NCI-H748 (cell line): Measurements from ENCODE around the gene FAM3D.
A peak's percentile ranks its signal among the peaks of the same experiment; 100 is the strongest.

Experiments used
- DNase-seq: peaks from one replicate; lab custom pipeline; 2025; ENCODE audit not compliant: unreplicated experiment; lab: John Stamatoyannopoulos, UW

FAM3D gene

DNA sequence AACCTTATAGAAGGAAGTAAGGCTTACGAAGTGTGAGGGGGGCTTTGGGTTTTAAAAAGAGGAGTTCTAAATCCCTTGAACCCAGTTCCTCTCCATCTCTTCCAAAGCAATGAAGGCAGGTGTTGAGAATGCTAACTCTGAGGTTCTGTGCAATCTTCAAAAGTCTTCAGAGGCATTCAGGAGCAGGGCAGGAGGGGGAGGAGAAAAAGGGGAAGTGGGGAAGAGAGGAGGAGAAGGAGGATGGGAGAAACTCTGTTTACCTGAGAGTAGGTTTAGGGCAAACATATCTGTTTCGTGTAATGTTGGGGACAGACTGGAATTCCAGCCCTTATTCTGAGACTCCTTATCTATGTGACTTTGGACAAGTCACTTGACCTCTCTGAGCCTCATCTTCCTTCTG is 36.9 kb downstream of the FAM3D start:
- no peak for DNase-seq

DNA sequence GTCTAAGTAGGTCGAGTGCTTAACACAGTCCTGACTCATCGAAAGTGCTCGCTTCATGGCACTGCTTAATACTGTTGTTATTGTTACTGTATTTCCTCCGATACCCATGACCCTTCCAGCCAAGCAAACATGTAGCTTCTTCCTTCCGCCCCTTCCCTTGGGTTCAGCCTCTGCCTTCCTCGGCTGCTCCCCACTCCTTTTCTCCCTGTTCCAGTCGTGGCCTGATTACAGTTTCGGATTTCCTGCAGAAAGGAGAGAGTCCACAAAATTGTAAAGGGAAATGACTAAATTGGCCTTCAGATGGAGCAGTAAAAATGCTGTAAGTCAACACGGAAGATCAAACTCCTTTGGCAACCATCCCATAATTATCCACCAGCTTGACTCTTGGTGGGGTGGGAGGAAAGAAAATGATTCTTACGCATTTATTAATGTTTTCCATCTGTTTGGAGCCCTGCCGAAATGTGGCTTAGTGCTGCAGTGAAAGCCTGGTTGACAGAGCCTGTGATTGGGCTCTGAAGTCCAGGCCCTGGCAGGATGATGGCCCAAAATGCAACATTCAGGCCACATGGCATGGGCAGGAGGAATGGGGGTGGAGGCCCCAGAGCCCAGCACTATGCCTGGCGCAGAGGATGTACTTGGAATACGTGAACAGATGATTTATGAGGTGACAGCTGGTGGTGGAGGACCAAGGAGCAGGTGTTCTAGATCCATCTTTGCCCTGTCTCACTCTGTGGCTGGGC is 37.6 kb downstream of the FAM3D start:
- no peak for DNase-seq

DNA sequence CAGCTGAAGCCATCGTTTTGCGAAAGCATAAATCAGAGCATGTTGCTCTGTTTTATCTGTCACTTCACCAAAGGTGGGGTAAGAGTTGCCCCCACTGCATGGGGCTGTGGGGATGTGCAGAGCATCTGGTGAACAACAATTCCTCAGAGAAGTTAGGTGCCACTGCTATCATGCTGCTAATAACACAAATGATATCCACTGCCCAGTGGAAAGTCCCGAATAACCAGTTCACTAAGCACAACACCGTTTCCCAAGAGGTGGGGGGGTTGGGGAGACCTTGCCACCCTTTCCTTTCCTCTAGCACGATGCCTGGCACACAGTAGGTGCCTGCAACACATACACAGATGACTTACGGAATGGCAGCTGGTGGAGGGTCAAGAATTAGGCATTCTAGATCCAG is 38.6 kb downstream of the FAM3D start:
- DNase-seq: no peak

DNA sequence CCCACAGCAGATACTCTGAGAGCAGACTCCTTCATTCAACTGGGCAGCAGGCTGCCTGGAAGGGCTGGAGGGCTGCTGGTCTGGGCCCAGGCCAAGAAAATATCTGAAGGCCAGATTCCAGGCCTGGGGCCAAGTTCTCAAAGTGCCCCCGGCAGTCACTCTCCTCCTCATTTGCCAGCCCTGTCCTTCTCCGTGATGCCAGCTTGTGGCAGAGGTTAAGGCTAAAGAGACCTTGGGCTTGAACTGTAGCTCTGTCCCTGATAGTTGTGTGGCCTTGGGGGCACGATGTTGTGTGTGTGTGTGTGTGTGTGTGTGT is 39.0 kb downstream of the FAM3D start:
- no peak for DNase-seq

DNA sequence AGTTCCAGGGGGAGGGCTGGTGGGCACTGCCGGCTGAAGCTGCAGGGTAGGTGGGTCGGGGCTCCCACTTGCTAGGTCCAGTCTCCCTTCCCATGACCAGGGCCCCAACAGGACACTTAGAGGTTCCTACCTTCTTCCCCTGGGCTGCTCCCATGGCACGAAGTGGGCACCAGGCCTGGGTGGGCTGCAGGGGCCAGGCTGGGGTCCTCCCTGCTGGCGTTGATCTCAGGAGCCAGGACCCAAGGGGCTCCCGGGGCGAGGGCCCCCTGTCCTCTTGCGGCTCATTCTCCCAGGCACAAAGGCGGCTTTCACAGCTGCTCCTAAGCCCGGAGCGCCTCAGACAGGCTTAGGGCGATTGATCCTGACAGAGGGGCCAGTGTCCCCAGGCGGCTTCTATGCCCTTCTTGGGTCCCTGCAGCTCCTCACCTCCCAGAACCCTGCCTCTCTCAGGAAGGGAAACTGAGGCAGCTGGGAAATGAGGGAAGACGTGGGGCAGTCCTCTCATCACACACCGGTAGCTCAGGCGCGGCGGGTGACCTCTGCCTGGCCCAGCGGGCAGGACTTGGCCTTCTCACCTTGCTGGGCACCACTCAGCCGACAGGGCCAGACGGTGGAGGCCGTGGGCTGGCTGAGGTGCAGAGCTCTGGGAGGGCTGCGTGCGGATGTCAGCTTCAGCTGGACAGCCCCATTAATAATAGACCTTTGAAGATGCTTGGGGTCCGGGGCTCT is 39.6 kb downstream of the FAM3D start:
- no peak for DNase-seq

DNA sequence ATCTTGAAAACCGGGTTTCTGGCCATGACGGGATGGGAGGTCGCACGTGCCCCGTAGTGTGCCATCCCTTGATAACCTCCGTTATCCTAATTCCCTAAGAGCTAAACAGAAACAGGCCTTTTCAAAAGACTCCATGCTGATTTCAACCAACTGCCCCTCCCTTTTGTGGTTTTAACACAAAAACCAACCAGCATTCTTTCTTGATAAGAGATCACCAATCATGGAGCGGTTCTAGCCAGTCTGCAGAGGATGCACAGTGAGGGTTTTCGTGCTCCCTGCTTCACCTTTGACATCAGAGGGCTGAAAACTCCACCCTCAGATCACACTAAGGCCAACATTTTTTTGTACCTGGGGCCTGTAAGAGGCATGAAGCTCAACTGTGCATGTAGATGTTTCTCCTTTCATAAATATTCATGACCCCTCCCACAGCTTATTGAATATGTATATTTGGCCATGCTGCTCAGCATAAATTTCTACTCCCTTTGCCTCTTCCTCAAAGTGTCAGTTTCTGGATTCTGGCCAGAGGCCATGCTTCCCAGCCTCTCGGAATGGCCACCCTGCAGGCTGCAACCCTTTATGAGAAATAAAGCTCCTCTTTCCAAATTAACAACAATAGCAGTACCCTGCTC is 41.3 kb downstream of the FAM3D start:
- no peak for DNase-seq

DNA sequence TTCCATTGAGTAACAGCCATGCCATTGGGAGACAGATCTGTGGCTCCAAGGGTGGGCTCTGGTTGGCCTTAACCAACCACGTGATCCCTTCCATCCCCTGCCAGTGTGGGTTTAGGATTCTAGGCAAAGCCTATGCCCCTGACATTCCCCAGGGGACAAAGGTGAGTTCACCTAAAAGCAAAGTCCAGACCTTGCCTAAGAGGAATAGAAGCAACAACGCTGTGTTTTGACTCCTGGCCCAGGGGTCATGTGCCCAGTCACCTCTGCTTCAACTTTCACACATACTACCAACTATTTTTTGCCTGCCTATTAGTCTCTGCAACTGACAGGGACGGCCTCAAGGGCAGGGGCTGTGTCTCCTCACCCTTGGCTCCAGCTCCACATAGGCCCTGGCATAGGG is 42.0 kb downstream of the FAM3D start:
- DNase-seq: no peak

DNA sequence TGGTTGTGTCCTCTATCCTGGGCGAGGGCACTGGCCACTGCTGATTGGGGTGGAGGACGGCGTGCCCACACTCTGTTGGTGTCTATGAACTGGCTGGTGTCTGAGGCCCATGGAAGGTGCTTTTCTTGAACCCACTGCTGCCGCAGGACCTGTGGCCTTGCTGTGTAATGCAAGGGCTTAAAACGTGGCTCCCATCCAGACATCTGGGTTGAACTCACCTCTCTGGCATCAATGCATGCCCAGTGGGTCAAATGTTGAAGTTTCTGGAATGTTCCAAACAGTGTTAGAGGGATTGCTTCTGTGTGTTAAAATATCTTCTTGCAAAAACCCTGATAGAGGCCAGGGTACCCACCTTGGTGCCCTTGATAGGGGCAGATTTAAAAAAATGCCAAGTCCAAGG is 42.6 kb downstream of the FAM3D start:
- DNase-seq: no peak

DNA sequence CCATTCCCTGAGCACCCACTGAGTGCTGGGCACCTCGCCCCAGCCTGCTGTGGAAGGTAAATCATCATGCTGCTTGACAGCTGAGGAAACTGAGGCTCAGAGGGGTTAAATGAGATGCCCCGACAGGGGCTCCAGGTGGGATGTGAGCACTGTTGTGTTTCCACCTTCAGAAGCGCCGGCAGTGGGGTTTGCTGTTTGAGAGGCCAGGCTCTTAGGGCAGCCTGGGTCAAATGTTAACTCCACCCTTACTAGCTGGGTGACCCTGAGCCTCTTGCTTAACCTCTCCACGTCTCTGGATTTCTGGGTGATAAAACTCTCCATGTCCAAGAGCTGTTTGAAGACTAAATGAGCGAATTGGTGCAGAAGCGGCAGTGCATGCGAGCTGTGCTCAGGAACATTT is 43.1 kb downstream of the FAM3D start:
- DNase-seq: no peak

DNA sequence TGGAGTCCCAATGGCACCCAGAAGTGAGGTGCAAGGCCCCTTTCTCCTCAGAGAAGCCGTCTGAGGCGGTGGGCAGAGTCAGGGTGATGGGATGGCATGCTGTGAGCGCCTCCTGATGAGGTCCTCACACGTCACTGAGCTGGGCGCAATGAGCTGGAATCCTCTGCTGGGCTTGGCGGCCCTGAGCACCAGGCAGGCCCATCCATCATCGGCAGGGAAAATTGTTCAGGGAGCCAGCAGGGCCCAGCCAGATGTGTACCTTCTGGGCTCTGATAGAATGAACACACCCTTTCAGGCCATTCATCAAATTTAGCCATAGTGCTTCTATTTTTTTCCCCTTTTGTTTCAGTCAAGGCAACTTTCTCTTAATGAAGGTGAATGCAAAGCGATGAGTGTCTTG is 43.7 kb downstream of the FAM3D start:
- no peak for DNase-seq

DNA sequence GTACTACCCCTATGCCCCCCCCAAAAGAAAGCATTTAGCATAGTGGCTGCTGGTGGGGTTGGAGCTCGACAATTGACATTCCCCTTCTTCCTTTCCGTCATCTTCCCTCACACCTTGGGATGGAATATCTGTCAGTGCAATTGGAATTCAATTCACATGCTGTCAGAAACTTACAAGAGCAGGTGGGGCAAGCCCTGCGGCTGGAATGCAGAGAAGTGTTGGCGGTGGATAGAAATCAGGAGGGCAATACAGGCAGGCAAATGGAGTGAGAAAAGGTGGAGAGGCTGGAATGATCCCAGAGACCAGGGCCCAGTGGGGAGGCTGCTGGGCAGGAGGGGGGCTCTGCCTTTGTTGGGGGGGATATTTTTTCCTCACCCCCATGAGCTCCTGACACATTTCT is 44.1 kb downstream of the FAM3D start:
- no peak for DNase-seq

DNA sequence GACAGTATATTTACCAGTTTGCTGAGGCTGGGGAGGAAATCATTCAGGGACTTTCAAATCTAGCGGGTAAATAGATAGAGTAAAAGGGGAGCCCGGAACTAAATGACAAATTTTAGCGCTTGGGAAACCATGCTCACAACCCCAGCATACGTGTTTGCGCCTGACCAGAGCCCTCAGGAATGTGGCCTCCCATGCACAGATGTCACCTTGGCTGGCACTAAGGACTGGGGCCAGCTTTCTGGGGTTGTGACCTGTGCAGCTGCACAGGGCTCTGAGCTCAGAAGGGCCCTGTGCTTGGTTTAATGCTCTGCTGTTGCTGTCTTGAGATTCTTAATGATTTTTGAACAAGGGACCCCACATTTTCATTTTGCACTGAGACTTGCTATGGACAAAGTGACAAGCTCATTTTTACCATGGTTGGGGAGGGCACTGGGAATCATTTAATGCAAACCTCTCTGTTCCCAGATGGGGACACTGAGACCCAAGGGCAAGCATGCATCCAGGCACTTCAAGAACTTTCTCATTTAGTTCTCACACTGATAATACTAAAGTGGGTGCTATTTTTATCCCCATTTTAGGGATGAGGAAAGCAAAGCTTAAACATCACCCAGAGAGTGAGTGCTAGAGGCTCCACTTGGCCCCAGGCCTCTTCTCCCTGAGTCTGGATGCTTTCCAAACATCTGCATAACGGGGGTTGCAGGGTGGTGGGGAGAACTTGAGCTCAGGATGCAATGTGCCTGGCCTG is 45.3 kb downstream of the FAM3D start:
- DNase-seq: no peak

DNA sequence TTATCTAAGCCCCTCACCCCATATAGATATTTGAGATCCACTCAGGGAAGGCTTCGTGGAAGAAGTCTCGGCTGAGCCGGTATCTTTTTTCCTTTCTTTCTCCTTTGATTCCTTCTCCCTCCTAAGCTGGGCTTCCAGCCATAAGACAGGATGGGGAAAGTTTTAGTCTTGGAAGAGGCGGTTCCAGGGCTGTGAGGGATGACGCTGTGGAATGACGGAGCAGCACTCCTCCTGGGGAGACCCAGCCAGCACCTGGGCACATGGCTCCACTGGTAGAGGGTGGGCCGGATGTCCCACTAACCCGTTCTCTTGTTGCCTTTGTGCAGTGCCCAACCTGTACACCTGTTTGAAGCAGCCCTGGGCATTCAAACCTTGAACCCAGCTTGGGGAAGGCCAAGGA is 46.2 kb downstream of the FAM3D start:
- DNase-seq: no peak

DNA sequence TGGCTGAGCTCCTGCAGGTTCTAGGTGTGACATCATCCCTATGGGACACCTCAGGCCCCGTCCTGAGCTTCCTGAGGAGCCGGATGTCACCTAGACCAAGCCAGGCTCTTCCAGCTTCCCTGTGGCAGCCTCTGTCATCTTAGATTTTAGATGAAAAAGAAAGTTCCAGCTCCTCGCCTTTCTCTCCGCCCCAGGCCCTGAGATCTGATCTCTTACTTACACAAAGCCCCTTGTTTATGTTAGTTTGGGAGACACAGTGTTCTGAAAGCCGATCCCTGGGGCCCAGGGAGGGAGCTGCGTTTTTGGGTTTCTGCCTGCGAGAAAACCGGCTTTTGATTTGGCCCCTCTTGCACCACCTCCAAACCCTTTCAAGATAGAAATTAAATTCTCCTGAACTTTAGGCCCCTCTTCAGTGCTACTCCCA is 49.2 kb downstream of the FAM3D start:
- no peak for DNase-seq

DNA sequence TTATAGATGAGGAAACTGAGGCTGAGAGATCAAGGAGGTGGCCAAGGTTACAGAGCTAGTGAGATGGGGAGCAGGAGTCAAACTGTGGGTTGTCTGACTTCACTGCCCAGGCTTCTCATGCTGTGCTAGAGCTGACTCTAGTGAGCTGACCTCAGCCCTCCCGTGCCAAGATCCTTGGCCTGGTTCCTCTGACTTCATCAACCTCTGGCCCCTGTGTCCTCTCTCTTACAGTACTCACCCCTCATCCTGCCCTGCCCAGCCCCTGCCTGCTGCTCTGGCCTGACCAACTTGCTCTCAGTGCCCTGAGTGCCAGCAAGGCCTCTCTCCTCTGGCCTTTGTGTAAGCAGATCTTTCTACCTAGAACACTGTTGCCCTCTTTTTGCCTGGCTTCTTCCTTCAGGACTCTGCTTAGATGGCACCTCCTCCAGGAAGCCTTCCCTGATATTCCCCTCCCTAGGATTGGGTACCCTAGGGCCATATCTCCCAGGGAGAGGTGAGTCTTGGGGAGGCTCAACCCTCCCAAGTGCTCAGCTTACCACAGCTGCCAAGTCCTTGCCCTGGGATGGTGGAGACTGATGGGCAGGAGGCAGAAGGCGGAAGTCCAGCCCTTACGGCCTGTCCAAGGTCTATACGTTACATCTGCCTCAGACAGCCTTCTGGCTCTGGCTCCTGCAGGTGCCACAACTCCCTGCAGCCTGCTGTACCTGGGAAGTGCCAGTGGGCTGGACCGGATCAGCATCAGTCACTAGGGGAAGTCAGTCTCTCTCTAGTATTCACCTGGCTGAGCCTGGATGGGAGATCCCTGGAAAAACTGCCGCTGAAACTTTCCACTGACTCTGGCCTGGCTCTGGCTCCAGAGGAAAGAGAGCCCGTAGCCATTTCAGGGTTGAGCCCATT is 53.1 kb downstream of the FAM3D start:
- DNase-seq: no peak

DNA sequence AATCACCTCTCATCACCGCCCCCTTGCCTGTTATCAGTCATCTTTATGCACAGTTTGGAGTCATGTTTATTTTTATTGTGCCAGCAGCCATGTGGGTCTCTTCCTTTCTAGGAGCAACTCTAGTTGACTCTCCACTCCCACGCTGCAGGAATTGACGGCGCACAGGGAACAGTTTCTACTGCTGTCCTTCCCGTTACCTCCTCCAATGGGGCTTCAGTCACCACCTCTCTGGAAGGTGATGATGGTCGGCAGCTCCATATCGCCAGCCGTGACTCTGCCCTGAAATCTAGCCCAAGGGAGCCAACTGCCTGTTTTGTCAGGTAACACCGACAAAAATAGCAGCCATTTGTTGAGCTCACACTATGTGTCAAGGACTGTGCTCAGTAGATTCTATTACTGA is 53.7 kb downstream of the FAM3D start:
- DNase-seq: no peak

DNA sequence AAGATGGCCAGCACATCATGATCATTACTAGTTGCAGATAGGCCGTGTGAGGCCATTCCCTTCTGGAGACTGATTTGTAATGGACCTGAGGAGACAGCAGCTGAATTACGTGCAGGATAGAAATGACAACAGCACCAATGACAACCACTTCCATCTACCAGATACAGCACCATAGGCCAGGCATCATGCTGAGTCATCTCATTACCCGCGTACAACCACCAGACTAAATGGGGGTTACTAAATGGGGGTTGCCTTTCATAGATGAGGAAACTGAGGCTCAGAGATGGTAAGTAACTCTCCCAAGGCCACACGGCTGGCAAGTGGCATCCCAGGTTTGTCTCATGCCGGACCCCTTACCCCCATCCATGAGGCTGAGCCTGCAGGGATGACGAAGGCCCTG is 56.6 kb downstream of the FAM3D start:
- DNase-seq: no peak

DNA sequence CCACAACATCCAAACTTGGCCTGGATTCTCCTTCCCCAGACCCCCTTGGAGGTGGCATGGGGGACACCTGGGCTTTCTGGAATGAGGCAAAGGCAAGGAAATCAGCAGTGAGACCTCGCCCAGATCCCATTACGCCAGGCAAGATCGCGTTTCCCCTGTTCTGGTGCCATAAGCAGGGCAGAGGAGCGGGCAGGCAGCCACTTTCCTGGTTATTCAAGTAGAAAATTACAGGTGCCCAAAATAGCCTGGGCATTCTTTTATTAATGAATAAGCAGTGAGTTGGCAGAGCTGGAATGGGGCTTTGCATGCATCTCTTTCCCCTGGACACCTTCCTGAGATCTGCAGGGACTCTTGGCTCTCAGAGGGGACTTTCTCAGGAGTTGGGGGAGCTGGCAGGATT is 57.9 kb downstream of the FAM3D start:
- peak; percentile 27 for DNase-seq

DNA sequence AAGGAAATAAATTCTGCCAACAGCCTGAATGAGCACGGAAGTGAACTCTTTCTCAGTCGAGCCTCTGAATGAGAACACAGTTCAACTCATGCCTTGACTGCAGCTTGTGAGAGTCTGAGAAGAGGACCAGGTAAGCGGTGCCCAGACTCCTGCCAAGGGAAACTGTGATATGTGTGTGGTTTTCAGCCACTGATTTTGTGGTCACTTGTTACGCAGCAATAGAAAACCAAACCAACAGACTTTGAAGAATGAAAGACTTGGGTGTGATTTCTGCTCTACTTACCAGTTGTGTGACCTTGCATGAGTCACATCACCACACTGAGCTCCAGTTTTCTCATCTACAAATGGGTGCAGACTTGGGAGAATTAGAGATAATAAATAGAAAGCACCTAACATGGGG is 58.8 kb downstream of the FAM3D start:
- no peak for DNase-seq

DNA sequence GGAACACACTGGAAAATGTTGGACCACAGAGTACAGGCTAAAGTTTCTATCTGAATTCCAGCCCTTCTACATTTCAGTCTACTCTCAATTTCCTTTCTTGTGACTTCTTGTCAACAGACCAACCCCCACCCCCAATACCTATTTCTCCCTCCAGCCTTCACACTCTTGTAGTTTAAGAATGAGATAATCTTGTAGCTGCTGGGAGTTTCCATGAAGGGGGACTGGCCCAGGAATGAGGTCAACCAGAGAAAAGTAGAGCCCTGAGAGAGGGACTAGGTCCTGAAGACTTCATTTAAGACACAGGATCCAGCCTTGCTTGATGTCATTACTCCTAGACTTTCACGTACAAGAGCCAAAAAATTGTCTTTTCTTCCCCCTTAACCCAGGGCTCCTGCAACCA is 59.9 kb downstream of the FAM3D start:
- DNase-seq: no peak

DNA sequence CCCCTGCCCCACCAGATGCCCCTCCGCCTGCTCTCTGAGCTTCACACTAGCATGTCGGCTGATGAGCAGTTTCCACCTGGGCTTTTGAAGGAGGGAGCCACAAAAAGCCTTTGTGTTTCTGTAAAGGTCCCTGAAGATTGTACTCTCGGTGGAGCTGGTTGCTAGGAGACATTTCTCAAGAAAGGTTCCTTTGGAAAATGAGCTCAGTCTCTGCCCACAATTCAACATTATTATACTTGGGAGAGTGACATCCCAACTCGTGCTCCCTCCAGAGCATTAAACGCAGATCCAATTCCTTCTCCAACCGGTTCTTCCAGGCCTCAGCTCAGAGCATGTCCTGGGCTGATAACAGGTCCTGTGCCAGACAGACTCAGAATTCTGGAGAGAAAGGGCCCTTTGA is 62.5 kb downstream of the FAM3D start:
- DNase-seq: no peak
